IPS-11a (cell line): ENCODE results near the gene SLC43A3.
"Not testable (repeated sequence)": the region's sequence is repeated elsewhere in the genome, so short reads cannot be mapped to it uniquely, and the experiment has no call there.

Experiments used
- H3K4me3 ChIP-seq: one replicate; pipeline ENCODE4 v1.5.1; 2013; ENCODE audit warnings: low read depth, low read length, control low read depth

Gene SLC43A3

GRCh38 chr11:57387289-57388030, 39.5 kb downstream of the SLC43A3 start:
- no peak overlapping the region for H3K4me3 ChIP-seq

GRCh38 chr11:57386178-57386940, 40.6 kb downstream of the SLC43A3 start:
- H3K4me3 ChIP-seq, result no peak overlapping the region

- no peak within 1 kb of the TSS for H3K4me3 ChIP-seq
Observed at GRCh38 chr11:57380975-57381374, 45.9 kb downstream of the SLC43A3 start, which contains the start of gene PRG3. TSS of gene PRG3 (minus strand) at chr11:57381150. CDS start at chr11:57380708, 442 bp downstream.

GRCh38 chr11:57379732-57380131, 47.2 kb downstream of the SLC43A3 start:
- no peak overlapping the region for H3K4me3 ChIP-seq

- H3K4me3 ChIP-seq, result no peak overlapping the region
Observed at GRCh38 chr11:57378186-57378585, 48.7 kb downstream of the SLC43A3 start.

- H3K4me3 ChIP-seq, result no peak overlapping the region
Observed at GRCh38 chr11:57377107-57377506, 49.8 kb downstream of the SLC43A3 start.

- no peak overlapping the region for H3K4me3 ChIP-seq
Observed at GRCh38 chr11:57376095-57377090, 50.5 kb downstream of the SLC43A3 start.

GRCh38 chr11:57375490-57375889, 51.4 kb downstream of the SLC43A3 start:
- H3K4me3 ChIP-seq, result no peak overlapping the region

- H3K4me3 ChIP-seq, result no peak overlapping the region
Observed at GRCh38 chr11:57374966-57375365, 52.0 kb downstream of the SLC43A3 start.

- H3K4me3 ChIP-seq, result no peak overlapping the region
Observed at GRCh38 chr11:57373146-57373545, 53.8 kb downstream of the SLC43A3 start.

GRCh38 chr11:57370941-57371340, 56.0 kb downstream of the SLC43A3 start:
- H3K4me3 ChIP-seq, result no peak overlapping the region

- H3K4me3 ChIP-seq, result no peak overlapping the region
Observed at GRCh38 chr11:57370251-57370650, 56.7 kb downstream of the SLC43A3 start.

GRCh38 chr11:57368845-57369232, 58.1 kb downstream of the SLC43A3 start:
- no peak overlapping the region for H3K4me3 ChIP-seq

- no peak overlapping the region for H3K4me3 ChIP-seq
Observed at GRCh38 chr11:57368106-57368844, 58.6 kb downstream of the SLC43A3 start.

GRCh38 chr11:57364851-57365660, 61.9 kb downstream of the SLC43A3 start:
- no peak overlapping the region for H3K4me3 ChIP-seq

- no peak overlapping the region for H3K4me3 ChIP-seq
Observed at GRCh38 chr11:57363131-57364080, 63.5 kb downstream of the SLC43A3 start.

- H3K4me3 ChIP-seq, result no peak overlapping the region
Observed at GRCh38 chr11:57361926-57362325, 65.0 kb downstream of the SLC43A3 start.

- not testable (repeated sequence) for H3K4me3 ChIP-seq
Observed at GRCh38 chr11:57361420-57361819, 65.5 kb downstream of the SLC43A3 start.
